DOHH2 (cell line): ENCODE results near the gene GALR2.

Experiments
- H3F3A ChIP-seq: fragments of 200-600 bp; sonication (generic), shearing (Covaris generic); 2 replicates; pipeline ENCODE4 v1.6.0; 2016; ENCODE audit warnings: antibody characterized with exemption, mild to moderate bottlenecking; ENCODE audit not compliant: control insufficient read depth, insufficient read depth
- H3K27ac ChIP-seq: fragments of 200-600 bp; sonication (generic); 2 replicates; pipeline ENCODE4 v1.5.1; 2014; ENCODE audit warnings: low read depth, mild to moderate bottlenecking, low read length, moderate library complexity
- H3K27me3 ChIP-seq: fragments of 200-600 bp; sonication (generic); 2 replicates; pipeline ENCODE4 v1.6.1; 2014; ENCODE audit warnings: mild to moderate bottlenecking, low read length, mixed read lengths; ENCODE audit not compliant: control insufficient read depth
- H3K36me3 ChIP-seq: fragments of 200-600 bp; sonication (generic); 2 replicates; pipeline ENCODE4 v1.6.1; 2014; ENCODE audit warnings: mild to moderate bottlenecking, low read length, moderate library complexity, mixed read lengths; ENCODE audit not compliant: control insufficient read depth
- H3K4me1 ChIP-seq: fragments of 200-600 bp; sonication (generic); 2 replicates; pipeline ENCODE4 v1.6.1; 2014; ENCODE audit warnings: mild to moderate bottlenecking, low read length, mixed read lengths; ENCODE audit not compliant: control insufficient read depth
- H3K4me2 ChIP-seq: fragments of 200-600 bp; sonication (generic); 2 replicates; pipeline ENCODE4 v1.6.0; 2014; ENCODE audit warnings: mild to moderate bottlenecking, low read length, moderate library complexity
- H3K4me3 ChIP-seq: fragments of 200-600 bp; sonication (generic); 2 replicates; pipeline ENCODE4 v1.5.1; 2014; ENCODE audit warnings: mild to moderate bottlenecking, low read length, mixed read lengths
- H3K79me2 ChIP-seq: fragments of 200-600 bp; sonication (generic); 2 replicates; pipeline ENCODE4 v1.6.1; 2014; ENCODE audit warnings: mild to moderate bottlenecking, low read length, mixed read lengths; ENCODE audit not compliant: control insufficient read depth
- H3K9me2 ChIP-seq: fragments of 200-600 bp; sonication (generic); replicated peaks from 2 replicates; pipeline ENCODE4 v1.6.1; 2014; ENCODE audit warnings: mild to moderate bottlenecking, low read length, mixed read lengths; ENCODE audit not compliant: control insufficient read depth
- H3K9me3 ChIP-seq: fragments of 200-600 bp; sonication (generic); 2 replicates; pipeline ENCODE4 v1.6.1; 2014; ENCODE audit warnings: antibody characterized with exemption, low read length, mixed read lengths; ENCODE audit not compliant: control insufficient read depth, insufficient read depth
- H4K20me1 ChIP-seq: fragments of 200-600 bp; sonication (generic); 2 replicates; pipeline ENCODE4 v1.6.0; 2014; ENCODE audit warnings: low read depth, mild to moderate bottlenecking, antibody characterized with exemption, low read length, moderate library complexity; ENCODE audit not compliant: control insufficient read depth, insufficient read depth
- EZH2phosphoT487 ChIP-seq: fragments of 200-600 bp; sonication (generic); IDR thresholded peaks from 2 replicates; pipeline ENCODE4 v1.6.1; 2017; ENCODE audit warnings: borderline replicate concordance, mild to moderate bottlenecking, antibody characterized with exemption, low read length, moderate library complexity, mixed read lengths
- TF ChIP-seq, protein P1 (sequence below): fragments of 200-600 bp; sonication (generic); IDR thresholded peaks from one replicate; pipeline ENCODE4 v1.5.1; 2014; ENCODE audit warnings: antibody characterized with exemption, mild to moderate bottlenecking, low read depth, low read length; ENCODE audit not compliant: poor library complexity, severe bottlenecking

GALR2 gene

GRCh38 chr17:76115138-76115754, 40.7 kb downstream of the GALR2 start:
- H4K20me1 ChIP-seq: no peaks in the 10 kb centered on the region
- no peaks in the 10 kb centered on the region for H3K79me2 ChIP-seq
- no peaks in the 10 kb centered on the region for H3K9me2 ChIP-seq
- no peak overlapping the region for H3K4me2 ChIP-seq
- no peaks in the 10 kb centered on the region for H3F3A ChIP-seq
- no peaks in the 10 kb centered on the region for H3K9me3 ChIP-seq
- no peaks in the 10 kb centered on the region for H3K4me1 ChIP-seq
- H3K4me3 ChIP-seq: no peak overlapping the region
- H3K36me3 ChIP-seq: no peaks in the 10 kb centered on the region
- TF ChIP-seq EZH2phosphoT487: no peak
- TF ChIP-seq, protein P1, sequence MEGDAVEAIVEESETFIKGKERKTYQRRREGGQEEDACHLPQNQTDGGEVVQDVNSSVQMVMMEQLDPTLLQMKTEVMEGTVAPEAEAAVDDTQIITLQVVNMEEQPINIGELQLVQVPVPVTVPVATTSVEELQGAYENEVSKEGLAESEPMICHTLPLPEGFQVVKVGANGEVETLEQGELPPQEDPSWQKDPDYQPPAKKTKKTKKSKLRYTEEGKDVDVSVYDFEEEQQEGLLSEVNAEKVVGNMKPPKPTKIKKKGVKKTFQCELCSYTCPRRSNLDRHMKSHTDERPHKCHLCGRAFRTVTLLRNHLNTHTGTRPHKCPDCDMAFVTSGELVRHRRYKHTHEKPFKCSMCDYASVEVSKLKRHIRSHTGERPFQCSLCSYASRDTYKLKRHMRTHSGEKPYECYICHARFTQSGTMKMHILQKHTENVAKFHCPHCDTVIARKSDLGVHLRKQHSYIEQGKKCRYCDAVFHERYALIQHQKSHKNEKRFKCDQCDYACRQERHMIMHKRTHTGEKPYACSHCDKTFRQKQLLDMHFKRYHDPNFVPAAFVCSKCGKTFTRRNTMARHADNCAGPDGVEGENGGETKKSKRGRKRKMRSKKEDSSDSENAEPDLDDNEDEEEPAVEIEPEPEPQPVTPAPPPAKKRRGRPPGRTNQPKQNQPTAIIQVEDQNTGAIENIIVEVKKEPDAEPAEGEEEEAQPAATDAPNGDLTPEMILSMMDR: no peak
- H3K27me3 ChIP-seq: 0 out of 2 replicates have a peak, but pooled peaks cover 3% of the 10 kb centered on the region
- H3K27ac ChIP-seq: no peak overlapping the region

DNA sequence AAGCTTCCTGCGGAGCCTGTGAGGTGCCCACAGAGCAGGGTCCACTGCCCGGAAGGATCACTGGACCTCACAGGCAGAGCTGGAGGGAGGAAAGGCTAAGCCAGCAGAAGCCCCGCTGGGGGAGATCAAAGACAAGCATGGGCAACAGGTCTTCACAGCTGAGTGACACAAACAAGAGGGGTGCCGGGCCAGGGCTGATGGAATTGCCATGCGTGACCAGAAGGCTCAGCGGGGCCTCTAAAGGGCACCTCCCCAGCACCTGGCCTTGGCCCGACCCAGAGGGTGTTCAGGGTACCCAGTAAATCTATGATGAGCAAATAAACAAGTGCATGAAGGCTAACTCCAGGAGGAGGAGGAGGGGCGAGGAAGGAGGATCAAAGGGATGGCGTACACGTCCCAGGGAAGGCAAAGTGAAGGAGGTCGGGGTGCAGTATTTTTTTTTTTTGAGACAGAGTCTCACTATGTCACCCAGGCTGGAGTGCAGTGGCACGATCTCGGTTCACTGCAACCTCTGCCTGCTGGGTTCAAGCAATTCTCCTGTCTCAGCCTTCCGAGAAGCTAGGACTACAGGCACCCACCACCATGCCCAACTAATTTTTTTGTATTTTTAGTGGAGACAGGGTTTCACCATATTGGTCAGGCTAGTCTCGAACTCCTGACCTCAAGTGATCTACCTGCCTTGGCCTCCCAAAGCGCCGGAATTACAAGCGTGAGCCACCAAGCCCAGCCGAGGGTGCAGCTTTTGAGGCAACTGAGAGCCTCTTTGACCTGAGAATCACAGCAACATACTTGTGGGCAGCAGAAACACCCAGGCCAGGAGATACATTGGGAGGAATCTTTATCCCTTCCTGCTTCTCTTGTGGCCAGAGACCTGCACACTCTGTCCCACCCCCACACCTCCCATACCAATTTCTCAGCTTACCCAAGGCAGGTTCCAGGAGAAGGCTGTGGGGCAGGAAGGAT, 45.1 kb downstream of the GALR2 start:
- H3K4me3 ChIP-seq: no peak overlapping the region

DNA sequence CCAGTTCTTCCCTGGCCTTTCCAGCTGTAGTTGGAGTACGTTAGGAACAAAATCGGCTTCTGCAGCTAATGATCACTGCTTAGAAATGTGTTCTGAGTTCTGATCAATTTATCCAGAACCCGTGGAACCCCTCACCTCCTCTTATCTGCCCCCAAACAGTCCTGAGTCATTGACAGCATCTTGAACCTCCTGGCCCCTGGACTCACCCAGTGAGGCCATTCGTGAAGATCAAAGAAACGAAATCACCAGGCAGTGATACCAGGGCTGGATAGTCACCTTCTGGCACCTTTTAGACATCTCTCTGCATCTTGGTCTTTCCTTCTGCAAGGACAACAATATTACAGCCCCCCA, 46.1 kb downstream of the GALR2 start:
- Histone ChIP-seq H3K9me2 (no peaks in the 10 kb centered on the region), H3K27ac (no peak overlapping the region), H3K9me3 (no peaks in the 10 kb centered on the region), H3K4me1 (peaks cover 18% of the 10 kb centered on the region), H3K4me3 (no peak overlapping the region), H3K36me3 (no peaks in the 10 kb centered on the region), H3K79me2 (no peaks in the 10 kb centered on the region), H4K20me1 (no peaks in the 10 kb centered on the region), H3K27me3 (no peaks in the 10 kb centered on the region), H3F3A (no peaks in the 10 kb centered on the region), H3K4me2 (no peak overlapping the region)
- TF ChIP-seq EZH2phosphoT487: no peak
- TF ChIP-seq, protein P1: no peak

More for the DNA sequence above, 45.1 kb downstream of the GALR2 start:
- H4K20me1 ChIP-seq: no peaks in the 10 kb centered on the region
- no peaks in the 10 kb centered on the region for H3K9me2 ChIP-seq
- TF ChIP-seq, protein P1: no peak
- TF ChIP-seq EZH2phosphoT487: no peak
- H3K9me3 ChIP-seq: no peaks in the 10 kb centered on the region
- no peaks in the 10 kb centered on the region for H3K79me2 ChIP-seq
- no peaks in the 10 kb centered on the region for H3K36me3 ChIP-seq
- H3K27me3 ChIP-seq: no peaks in the 10 kb centered on the region
- H3K4me1 ChIP-seq: peaks cover 18% of the 10 kb centered on the region
- no peak overlapping the region for H3K27ac ChIP-seq
- no peaks in the 10 kb centered on the region for H3F3A ChIP-seq
- no peak overlapping the region for H3K4me2 ChIP-seq
